GM12878 (cell line): ENCODE results near the gene KRTAP2-4. TPM values are rescaled to one million over a fixed set of nuclear protein-coding genes. Genes with fewer than 3 reads are reported as not detected.

Source experiments
- ATAC-seq: fragments of 200-7000 bp; cut with Tn5 transposase; 3 replicates; pipeline ENCODE4 v1.9.1; 2020; ENCODE audit warnings: mild to moderate bottlenecking, moderate library complexity
- BruUV-seq: library from RNA; stranded (reverse); fragments of 400-500 nt; replicated peaks from 2 replicates; lab custom pipeline; 2021; lab: Mats Ljungman, UMichigan
- CTCF ChIA-PET: fragments of 300-600 bp; sonication (Branson Sonifier 250); formaldehyde crosslinking; extraction: SDS; loops from one replicate; lab custom pipeline; 2021; ENCODE audit warnings: inconsistent platforms; lab: Yijun Ruan, JAX
- POLR2A ChIA-PET: fragments of 350-600 bp; formaldehyde crosslinking; extraction: SDS; loops from one replicate; lab custom pipeline; 2021; ENCODE audit warnings: inconsistent platforms; lab: Charles Lee
- RAD21 ChIA-PET: fragments of 300-600 bp; sonication (Branson Sonifier 250); formaldehyde crosslinking; loops from one replicate; lab custom pipeline; 2023; ENCODE audit warnings: antibody characterized with exemption; ENCODE audit not compliant: unreplicated experiment; lab: Charles Lee
- SMC1A ChIA-PET: fragments of 300-600 bp; sonication (Branson Sonifier 250); formaldehyde crosslinking; loops from one replicate; lab custom pipeline; 2023; ENCODE audit not compliant: unreplicated experiment, uncharacterized antibody; lab: Charles Lee
- DNase-seq: peaks from one replicate; pipeline ENCODE4 v3.0.0-alpha.2; 2011; ENCODE audit warnings: low read depth, low spot score
- FAIRE-seq: peaks from 3 replicates; lab custom pipeline; 2011; peaks lifted over from hg19 to GRCh38; lab: Jason Lieb, UNC
- H2AFZ ChIP-seq: 2 replicates; pipeline ENCODE4 v1.6.0; 2011; ENCODE audit warnings: low read depth, low read length, control low read depth; ENCODE audit not compliant: control insufficient read depth
- H3K27ac ChIP-seq: 2 replicates; pipeline ENCODE4 v1.5.1; 2011; ENCODE audit warnings: control low read depth; ENCODE audit not compliant: control insufficient read depth, insufficient read depth
- H3K27me3 ChIP-seq, 2 experiments: replicated peaks in 1 of 2; 2 replicates each; pipeline versions ENCODE4 v1.6.0 to v1.6.1; 2011; ENCODE audit warnings: low read length in 1 of 2; ENCODE audit not compliant: control insufficient read depth in 2 of 2, insufficient read depth in 2 of 2
- H3K36me3 ChIP-seq, 2 experiments: 2 replicates each; pipeline ENCODE4 v1.5.1; 2011; ENCODE audit warnings: low read length in 1 of 2; ENCODE audit not compliant: control insufficient read depth in 2 of 2, insufficient read depth in 2 of 2
- H3K4me1 ChIP-seq: 2 replicates; pipeline ENCODE4 v1.6.1; 2011; ENCODE audit warnings: mild to moderate bottlenecking, low read length, moderate library complexity, mixed read lengths; ENCODE audit not compliant: control insufficient read depth, insufficient read depth
- H3K4me2 ChIP-seq: 2 replicates; pipeline ENCODE4 v1.6.0; 2011; ENCODE audit warnings: control low read depth; ENCODE audit not compliant: control insufficient read depth, insufficient read depth
- H3K4me3 ChIP-seq: fragments of 200-600 bp; sonication (generic); 2 replicates; pipeline ENCODE4 v1.5.1; 2016
- H3K79me2 ChIP-seq: 2 replicates; pipeline ENCODE4 v1.6.0; 2011; ENCODE audit warnings: low read length; ENCODE audit not compliant: control insufficient read depth, insufficient read depth
- H3K9ac ChIP-seq: 2 replicates; pipeline ENCODE4 v1.8.0; 2011; ENCODE audit warnings: low read length, control low read depth, mixed read lengths; ENCODE audit not compliant: control insufficient read depth, insufficient read depth
- H3K9me3 ChIP-seq: replicated peaks from 3 replicates; pipeline ENCODE4 v1.5.1; 2011; ENCODE audit warnings: mild to moderate bottlenecking, low read length; ENCODE audit not compliant: control insufficient read depth, insufficient read depth
- H4K20me1 ChIP-seq: 2 replicates; pipeline ENCODE4 v1.6.0; 2011; ENCODE audit not compliant: control insufficient read depth, insufficient read depth
- BHLHE40 ChIP-seq, 2 experiments: fragments of 450-650 bp in 1 of 2; IDR thresholded peaks; 2 replicates each; pipeline ENCODE4 v1.6.1; 2011 to 2017; ENCODE audit warnings: low read depth in 2 of 2, borderline replicate concordance in 1 of 2, improper control_type of control experiment in 1 of 2, low read length in 1 of 2, mild to moderate bottlenecking in 1 of 2
- CTCF ChIP-seq, 3 experiments: IDR thresholded peaks in 2 of 3; conservative IDR thresholded peaks in 1 of 3; 2 replicates each; pipeline ENCODE4 v1.5.1; 2011; ENCODE audit warnings: low read depth in 3 of 3, low read length in 3 of 3, mild to moderate bottlenecking in 3 of 3, control low read depth in 2 of 3, moderate library complexity in 2 of 3, inconsistent platforms in 1 of 3, mixed read lengths in 1 of 3; ENCODE audit not compliant: control insufficient read depth in 2 of 3, insufficient read depth in 1 of 3; ENCODE audit errors: extremely low read depth in 1 of 3
- E2F4 ChIP-seq: IDR thresholded peaks from 2 replicates; pipeline ENCODE4 v1.6.1; 2012; ENCODE audit warnings: low read depth, low read length, improper control_type of control experiment
- EP300 ChIP-seq, 2 experiments: fragments of 150-350 bp in 1 of 2; IDR thresholded peaks; 2 replicates each; pipeline ENCODE4 v1.6.1; 2011 to 2012; ENCODE audit warnings: low read depth in 2 of 2, low read length in 2 of 2, borderline replicate concordance in 1 of 2, improper control_type of control experiment in 1 of 2, inconsistent platforms in 1 of 2; ENCODE audit not compliant: control insufficient read depth in 1 of 2
- FOXM1 ChIP-seq: IDR thresholded peaks from 2 replicates; pipeline ENCODE4 v1.6.1; 2012; ENCODE audit warnings: low read depth, mild to moderate bottlenecking, inconsistent platforms, low read length, moderate library complexity
- KAT2A ChIP-seq: conservative IDR thresholded peaks from 2 replicates; pipeline ENCODE4 v1.6.1; 2011; ENCODE audit warnings: low read depth, low read length; ENCODE audit not compliant: control insufficient read depth
- MYB ChIP-seq: fragments of 150-350 bp; IDR thresholded peaks from 2 replicates; pipeline ENCODE4 v1.6.1; 2014; ENCODE audit warnings: mild to moderate bottlenecking, low read depth, low read length, borderline replicate concordance
- NFYB ChIP-seq: IDR thresholded peaks from 2 replicates; pipeline ENCODE4 v1.6.1; 2011; ENCODE audit warnings: low read depth, mild to moderate bottlenecking, low read length, improper control_type of control experiment, moderate library complexity; ENCODE audit not compliant: insufficient read depth
- NR2C2 ChIP-seq: IDR thresholded peaks from 2 replicates; pipeline ENCODE4 v1.6.1; 2011; ENCODE audit warnings: borderline replicate concordance, low read depth; ENCODE audit not compliant: control insufficient read depth, insufficient read length
- POLR2A ChIP-seq: IDR thresholded peaks from 2 replicates; pipeline ENCODE4 v1.6.1; 2011; ENCODE audit warnings: low read depth, mild to moderate bottlenecking, low read length
- POLR2AphosphoS5 ChIP-seq: IDR thresholded peaks from 2 replicates; pipeline ENCODE4 v1.6.1; 2011; ENCODE audit warnings: mild to moderate bottlenecking, low read length, inconsistent platforms
- SPI1 ChIP-seq: IDR thresholded peaks from 2 replicates; pipeline ENCODE4 v1.6.1; 2011; ENCODE audit warnings: low read depth, mild to moderate bottlenecking, low read length, moderate library complexity, borderline replicate concordance; ENCODE audit not compliant: insufficient read depth
- SREBF2 ChIP-seq: IDR thresholded peaks from 2 replicates; pipeline ENCODE4 v1.6.1; 2012; ENCODE audit warnings: mild to moderate bottlenecking, low read length
- TCF3 ChIP-seq: IDR thresholded peaks from 2 replicates; pipeline ENCODE4 v1.6.1; 2012; ENCODE audit warnings: low read depth, mild to moderate bottlenecking, low read length, borderline replicate concordance; ENCODE audit not compliant: insufficient read depth
- USF2 ChIP-seq: IDR thresholded peaks from 2 replicates; pipeline ENCODE4 v1.6.1; 2011; ENCODE audit warnings: low read depth, low read length, improper control_type of control experiment, borderline replicate concordance
- YBX1 ChIP-seq: fragments of 450-650 bp; IDR thresholded peaks from 2 replicates; pipeline ENCODE4 v1.6.1; 2016; ENCODE audit warnings: antibody characterized with exemption
- ZNF622 ChIP-seq: fragments of 450-650 bp; IDR thresholded peaks from 2 replicates; pipeline ENCODE4 v1.6.1; 2017; ENCODE audit warnings: mild to moderate bottlenecking, inconsistent platforms
- WGBS: methylation state at CpG from one replicate; pipeline ENCODE4 v1.1.6; 2016; ENCODE audit warnings: low lambda C conversion rate; ENCODE audit not compliant: insufficient replicate concordance, insufficient coverage; ENCODE audit errors: missing lambda C conversion rate; 5-methylcytosine and 5-hydroxymethylcytosine counted together
- in situ Hi-C: fragments of 300-500 bp; cut with MboI; formaldehyde crosslinking; loops from 9 replicates; pipeline ENCODE4 v1.14.3; 2018; ENCODE audit warnings: mixed read lengths
- intact Hi-C: fragments of 100-400 bp; cut with micrococcal nuclease; formaldehyde crosslinking; loops from one replicate; pipeline ENCODE4 v1.14.2; 2022; ENCODE audit not compliant: unreplicated experiment
- polyA plus RNA-seq, 11 experiments: library from polyadenylated mRNA; depleted of rRNA in 4 of 11; unstranded in 6 of 11; stranded (reverse) in 5 of 11; fragments of >200 nt; fragmentation: Nextera tagmentation in 4 of 11; fragmentation: Illumina TruSeq in 1 of 11; extraction: Ambion mirVana in 4 of 11; extraction: Trizol in 1 of 11; gene quantifications; 1 replicate in 1 of 11; 2 replicates in 10 of 11; pipeline versions ENCODE4 v1.2.1 to v1.2.3, GENCODE V29; 2011 to 2016; ENCODE audit warnings: inconsistent platforms in 2 of 11, missing spikeins in 2 of 11, low read depth in 1 of 11
- total RNA-seq, 4 experiments: library from RNA; depleted of rRNA in 3 of 4; stranded (reverse); fragments of >200 nt in 3 of 4; fragmentation: Illumina TruSeq in 1 of 4; extraction: Trizol in 1 of 4; gene quantifications; 2 replicates each; pipeline versions ENCODE4 v1.2.1 to v1.2.3, GENCODE V29; 2013 to 2021

The KRTAP2-4 gene
- total and polyA plus RNA-seq, 10 of the 15 experiments (the other 5 are each of a cell fraction or from before 2014, with no cell fraction given) = not detected

GRCh38 chr17:41101586-41102259, 36.0 kb upstream of the KRTAP2-4 start, which contains the start of gene KRTAP4-16:
Gene KRTAP4-16 (minus strand): TSS chr17:41102209. CDS start chr17:41102209, 0 bp downstream.
- no peaks in the 10 kb centered on the region for H3K4me1 ChIP-seq
- H3K9ac ChIP-seq = no peak within 1 kb of the TSS
- H3K9me3 ChIP-seq = no peaks in the 10 kb centered on the region
- no peak within 1 kb of the TSS for H3K27ac ChIP-seq
- no peaks in the 10 kb centered on the region for H3K79me2 ChIP-seq
- ChIA-PET SMC1A (no interaction called here), RAD21 (no interaction called here), POLR2A (no interaction called here), CTCF (no interaction called here)
- DNase-seq (no peak), FAIRE-seq (no peak), ATAC-seq (no peak)
- H3K27me3 ChIP-seq = no peaks in the 10 kb centered on the region; a peak in 2 of 4 replicates
- no TSS peak for BruUV-seq
- in situ Hi-C loops = no loop called here
- H4K20me1 ChIP-seq = no peaks in the 10 kb centered on the region
- TF ChIP-seq ZNF622 = no peak
- no peak for TF ChIP-seq E2F4
- TF ChIP-seq TCF3 = no peak
- no peak for TF ChIP-seq SPI1
- no peak for TF ChIP-seq NR2C2
- TF ChIP-seq MYB = no peak
- TF ChIP-seq NFYB = no peak
- no peak for TF ChIP-seq USF2
- TF ChIP-seq BHLHE40 (IDR thresholded peaks at IDR 0.05; ENCODE audit: borderline replicate concordance in 1 of 2, low read depth in 2 of 2, low read length in 1 of 2) = no peak
- no peak for TF ChIP-seq KAT2A
- no peak for TF ChIP-seq FOXM1
- TF ChIP-seq EP300 (IDR thresholded peaks at IDR 0.05; ENCODE audit: borderline replicate concordance in 1 of 2, control insufficient read depth in 1 of 2, low read depth in 2 of 2, low read length in 2 of 2) = no peak
- no peak for TF ChIP-seq SREBF2
- TF ChIP-seq CTCF (IDR thresholded peaks at IDR 0.05 in 2 of 3, conservative IDR thresholded peaks at IDR 0.05 in 1 of 3; ENCODE audit: control insufficient read depth in 2 of 3, extremely low read depth in 1 of 3, insufficient read depth in 1 of 3, low read depth in 3 of 3, low read length in 3 of 3) = no peak
- no peak for TF ChIP-seq YBX1
- TF ChIP-seq POLR2A = no peak
- no peak for TF ChIP-seq POLR2AphosphoS5
- WGBS = 20% methylated on average over 8 of the region's 10 CpGs
- H3K4me3 ChIP-seq = no peak within 1 kb of the TSS
- intact Hi-C loops = no loop called here
- no peak within 1 kb of the TSS for H3K4me2 ChIP-seq
- H2AFZ ChIP-seq = no peak within 1 kb of the TSS
- no peaks in the 10 kb centered on the region for H3K36me3 ChIP-seq
